H54 (cell line): ENCODE measurements around the gene HOMEZ.
"Not testable (repeated sequence)": the region's sequence is repeated elsewhere in the genome, so short reads cannot be mapped to it uniquely, and the experiment has no call there.

ENCODE experiments used
- DNase-seq: peaks from one replicate; pipeline ENCODE4 v3.0.0; 2011; ENCODE audit warnings: low spot score, mixed read lengths; ENCODE audit not compliant: insufficient read length
- FAIRE-seq: peaks from 3 replicates; lab custom pipeline; 2011; peaks lifted over from hg19 to GRCh38; lab: Jason Lieb, UNC
- POLR2A ChIP-seq: IDR thresholded peaks from 2 replicates; pipeline ENCODE4 v1.6.1; 2011; ENCODE audit warnings: low read depth, mild to moderate bottlenecking, low read length

Gene HOMEZ

GRCh38 chr14:23240661-23241060 lies 45.3 kb downstream of the HOMEZ start:
- DNase-seq, result no peak
- TF ChIP-seq POLR2A, result no peak
- no peak for FAIRE-seq

- no peak for TF ChIP-seq POLR2A
- DNase-seq, result peak; percentile 79
- peak; percentile 62 for FAIRE-seq
These were observed 47.9 kb downstream of the HOMEZ start, which contains the start of gene RNF212B for GRCh38 chr14:23237772-23238594. TSS of gene RNF212B (plus strand) at chr14:23237936. CDS start at chr14:23240346, 2,410 bp downstream.

GRCh38 chr14:23232241-23232808 lies 53.6 kb downstream of the HOMEZ start:
- not testable (repeated sequence) for DNase-seq, FAIRE-seq

- DNase-seq (no peak), FAIRE-seq (no peak)
- no peak for TF ChIP-seq POLR2A
These were observed 57.1 kb downstream of the HOMEZ start for GRCh38 chr14:23228812-23229211.

GRCh38 chr14:23227566-23227965 lies 58.4 kb downstream of the HOMEZ start:
- no peak for FAIRE-seq
- TF ChIP-seq POLR2A, result no peak
- DNase-seq, result no peak

GRCh38 chr14:23224958-23225357 lies 61.0 kb downstream of the HOMEZ start:
- not testable (repeated sequence) for FAIRE-seq

More at GRCh38 chr14:23224958-23225357, 61.0 kb downstream of the HOMEZ start:
- not testable (repeated sequence) for DNase-seq
